Measurements from ENCODE around the gene FARP2. TPM values are rescaled to one million over a fixed set of nuclear protein-coding genes. Genes with fewer than 3 reads are reported as not detected.

The FARP2 gene
- total and polyA plus RNA-seq, 11 donors, result 7.9 to 31.8 (median 20.1) TPM

- Histone ChIP-seq H3K36me3 (peaks cover 0 to 76% (median 73%) of the 10 kb centered on the region in 9 donors), H3K4me3 (no peak overlapping the region), H3K4me1 (peaks cover 0 to 15% (median 6%) of the 10 kb centered on the region in 12 donors), H3K9me3 (no peaks in the 10 kb centered on the region), H3K27me3 (no peaks in the 10 kb centered on the region), H3K27ac (no peak overlapping the region)
- intact Hi-C loops (cut with DNase I), result loop anchor here in 5 of 10 donors (2.0 to 10.0 kb wide), 3 partner anchors 15 to 263 kb away; partner anchors contain the start of genes HDLBP (in 3 of the 5) and SEPTIN2 (in 3 of the 5)
- 94 to 97% (median 95%) methylated on average over 3 of the region's 3 CpGs for WGBS, 4 donors
- no peak for DNase-seq
- no peak for TF ChIP-seq POLR2A (IDR thresholded peaks at IDR 0.05)
- no peak for TF ChIP-seq CTCF (IDR thresholded peaks at IDR 0.05)
- no peak for ATAC-seq
Measured at GRCh38 chr2:241352227-241352626, 3.9 kb upstream of the FARP2 start.

- intact Hi-C loops (cut with DNase I), result loop anchor here in 5 of 10 donors (5.0 to 10.0 kb wide), 4 partner anchors 37 to 260 kb away; partner anchors contain the start of genes HDLBP (in 4 of the 5) and SEPTIN2 (in 4 of the 5)
- Histone ChIP-seq H3K4me1 (peaks cover 0 to 40% (median 19%) of the 10 kb centered on the region in 12 donors), H3K36me3 (peaks cover 0 to 49% (median 45%) of the 10 kb centered on the region in 9 donors), H3K4me3 (peak overlapping the region in 9 of 12 donors; percentile 16 to 56 (median 43)), H3K27ac (peak overlapping the region; percentile 16 to 77 (median 59)), H3K9me3 (no peaks in the 10 kb centered on the region), H3K27me3 (no peaks in the 10 kb centered on the region)
- ATAC-seq, result peak; percentile 54 to 68 (median 64)
- peak; percentile 84 to 93 (median 90) for DNase-seq
- 22 to 44% (median 27%) methylated on average over 19 to 40 of the region's 40 CpGs for WGBS, 4 donors
- no peak for TF ChIP-seq POLR2A (IDR thresholded peaks at IDR 0.05)
- TF ChIP-seq CTCF (IDR thresholded peaks at IDR 0.05), result no peak
Measured at GRCh38 chr2:241354668-241355658, 1.1 kb upstream of the FARP2 start.

- peaks cover 0 to 30% (median 26%) of the 10 kb centered on the region in 9 donors for H3K36me3 ChIP-seq
- no peaks in the 10 kb centered on the region for H3K9me3 ChIP-seq
- TF ChIP-seq POLR2A (IDR thresholded peaks at IDR 0.05) (no peak), CTCF (IDR thresholded peaks at IDR 0.05) (no peak)
- H3K4me1 ChIP-seq, result peaks cover 0 to 40% (median 19%) of the 10 kb centered on the region in 12 donors
- H3K4me3 ChIP-seq, result peak overlapping the region; percentile 60 to 97 (median 88)
- H3K27ac ChIP-seq, result peak overlapping the region; percentile 14 to 93 (median 86)
- intact Hi-C loops (cut with DNase I), result loop anchor here in 4 of 10 donors (1.0 to 10.0 kb wide), 6 partner anchors 35 to 258 kb away; partner anchors contain the start of genes HDLBP (in 3 of the 4) and SEPTIN2 (in 3 of the 4)
- no peak for ATAC-seq
- 6 to 22% (median 20%) methylated on average over 5 of the region's 5 CpGs for WGBS, 4 donors
- no peak for DNase-seq
- no peaks in the 10 kb centered on the region for H3K27me3 ChIP-seq
Measured at GRCh38 chr2:241356871-241357260, 781 bp downstream of the FARP2 start.

Data from heart left ventricle (tissue), 16 donors.